ENCODE measurements around the gene RASSF8.

DNA sequence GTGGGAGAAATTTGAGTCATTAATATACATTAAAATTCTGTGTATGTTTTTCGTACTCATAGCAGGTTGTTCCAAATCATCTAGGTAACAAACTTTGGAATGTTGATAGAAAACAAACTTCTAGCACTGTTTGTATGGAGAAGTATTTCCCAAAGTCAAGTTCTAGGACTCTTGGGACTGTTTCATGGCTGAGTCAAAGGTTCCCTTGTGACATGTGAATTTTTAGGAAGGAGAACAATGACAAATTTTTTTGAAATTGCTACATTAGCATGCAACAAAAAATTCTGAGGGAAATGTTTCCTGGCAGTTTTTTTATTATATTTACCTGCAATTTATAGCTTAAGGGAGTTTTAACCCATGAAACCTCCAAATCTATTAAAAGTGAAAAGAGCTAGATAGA is 73.8 kb downstream of the RASSF8 start:
- TF ChIP-seq PATZ1 (CRISPR knock-in tag; IDR thresholded peaks at IDR 0.05; ENCODE audit: borderline replicate concordance) (no peak), ZNF8 (CRISPR knock-in tag; IDR thresholded peaks at IDR 0.05) (no peak), ZNF565 (CRISPR knock-in tag; conservative IDR thresholded peaks at IDR 0.05; ENCODE audit: low read depth) (no peak), ESRRG (CRISPR knock-in tag; IDR thresholded peaks at IDR 0.05) (no peak), ZFP30 (CRISPR knock-in tag; IDR thresholded peaks at IDR 0.05) (no peak), ZC3H10 (CRISPR knock-in tag; IDR thresholded peaks at IDR 0.05) (no peak)

Measured in SK-N-SH treated with all-trans-retinoic acid at 6 μM for 48 hours (cell line).